PFSK-1 (cell line): ENCODE measurements around the gene PCDHAC2.

Source experiments
- FOXP2 ChIP-seq: optimal IDR thresholded peaks from 2 replicates; pipeline ENCODE3; 2011; ENCODE audit warnings: borderline replicate concordance, control low read depth, inconsistent platforms; ENCODE audit not compliant: insufficient read depth; ENCODE audit errors: extremely low read length, extremely low read depth
- POLR2AphosphoS5 ChIP-seq: IDR thresholded peaks from 2 replicates; pipeline ENCODE4 v1.6.1; 2012; ENCODE audit warnings: low read depth, mild to moderate bottlenecking, control low read depth, low read length, moderate library complexity
- TAF1 ChIP-seq: IDR thresholded peaks from 2 replicates; pipeline ENCODE4 v1.6.1; 2012; ENCODE audit warnings: low read length, control low read depth, borderline replicate concordance; ENCODE audit not compliant: insufficient read depth
- TF ChIP-seq, protein P1 (sequence below), 2 experiments: IDR thresholded peaks; 2 replicates each; pipeline versions ENCODE4 v1.6.1 to v1.8.0; 2011 to 2012; ENCODE audit warnings: low read depth in 2 of 2, low read length in 2 of 2, control low read depth in 1 of 2, inconsistent platforms in 1 of 2, mild to moderate bottlenecking in 1 of 2, moderate library complexity in 1 of 2; ENCODE audit not compliant: insufficient read depth in 1 of 2

DNA sequence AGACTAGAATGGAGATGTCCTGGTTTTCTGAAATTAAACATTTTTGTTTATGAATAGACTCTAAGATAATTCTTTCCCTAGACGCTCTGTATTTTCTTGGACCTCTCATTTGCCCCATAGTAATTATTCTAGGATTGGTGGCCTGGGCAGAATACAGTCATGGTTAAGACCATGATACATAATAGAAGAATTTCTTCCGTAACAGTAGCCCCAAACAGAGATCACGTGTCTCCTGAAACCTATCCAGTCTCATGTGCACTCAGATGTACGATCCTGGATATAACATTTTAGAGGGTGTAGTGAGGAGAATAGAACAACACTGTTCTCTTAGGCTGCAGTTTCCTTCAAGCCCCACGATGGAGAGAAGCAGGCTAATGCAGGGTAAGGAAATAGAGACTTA is 22.3 kb downstream of the PCDHAC2 start:
- TF ChIP-seq FOXP2 = no peak
- no peak for TF ChIP-seq POLR2AphosphoS5
- TF ChIP-seq, protein P1, sequence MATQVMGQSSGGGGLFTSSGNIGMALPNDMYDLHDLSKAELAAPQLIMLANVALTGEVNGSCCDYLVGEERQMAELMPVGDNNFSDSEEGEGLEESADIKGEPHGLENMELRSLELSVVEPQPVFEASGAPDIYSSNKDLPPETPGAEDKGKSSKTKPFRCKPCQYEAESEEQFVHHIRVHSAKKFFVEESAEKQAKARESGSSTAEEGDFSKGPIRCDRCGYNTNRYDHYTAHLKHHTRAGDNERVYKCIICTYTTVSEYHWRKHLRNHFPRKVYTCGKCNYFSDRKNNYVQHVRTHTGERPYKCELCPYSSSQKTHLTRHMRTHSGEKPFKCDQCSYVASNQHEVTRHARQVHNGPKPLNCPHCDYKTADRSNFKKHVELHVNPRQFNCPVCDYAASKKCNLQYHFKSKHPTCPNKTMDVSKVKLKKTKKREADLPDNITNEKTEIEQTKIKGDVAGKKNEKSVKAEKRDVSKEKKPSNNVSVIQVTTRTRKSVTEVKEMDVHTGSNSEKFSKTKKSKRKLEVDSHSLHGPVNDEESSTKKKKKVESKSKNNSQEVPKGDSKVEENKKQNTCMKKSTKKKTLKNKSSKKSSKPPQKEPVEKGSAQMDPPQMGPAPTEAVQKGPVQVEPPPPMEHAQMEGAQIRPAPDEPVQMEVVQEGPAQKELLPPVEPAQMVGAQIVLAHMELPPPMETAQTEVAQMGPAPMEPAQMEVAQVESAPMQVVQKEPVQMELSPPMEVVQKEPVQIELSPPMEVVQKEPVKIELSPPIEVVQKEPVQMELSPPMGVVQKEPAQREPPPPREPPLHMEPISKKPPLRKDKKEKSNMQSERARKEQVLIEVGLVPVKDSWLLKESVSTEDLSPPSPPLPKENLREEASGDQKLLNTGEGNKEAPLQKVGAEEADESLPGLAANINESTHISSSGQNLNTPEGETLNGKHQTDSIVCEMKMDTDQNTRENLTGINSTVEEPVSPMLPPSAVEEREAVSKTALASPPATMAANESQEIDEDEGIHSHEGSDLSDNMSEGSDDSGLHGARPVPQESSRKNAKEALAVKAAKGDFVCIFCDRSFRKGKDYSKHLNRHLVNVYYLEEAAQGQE (IDR thresholded peaks at IDR 0.05; ENCODE audit: insufficient read depth in 1 of 2, low read depth in 2 of 2, low read length in 2 of 2) = no peak
- no peak for TF ChIP-seq TAF1
